Vagina (tissue), 2 donors: Measurements from ENCODE around the gene CASZ1.

Experiments used
- POLR2A ChIP-seq, 2 donors: fragments of 450-650 bp; IDR thresholded peaks; one replicate each; pipeline ENCODE4 v1.6.1; 2017; ENCODE audit warnings: antibody characterized with exemption in 2 of 2, mild to moderate bottlenecking in 2 of 2, moderate library complexity in 2 of 2
- POLR2AphosphoS5 ChIP-seq, 2 donors: sonication (generic); formaldehyde crosslinking; IDR thresholded peaks; one replicate each; pipeline ENCODE4 v1.9.0; 2017; ENCODE audit warnings: antibody characterized with exemption in 2 of 2, mild to moderate bottlenecking in 2 of 2, low read depth in 1 of 2; ENCODE audit not compliant: insufficient read depth in 1 of 2
- TF ChIP-seq, protein P1 (sequence below), 3 experiments: fragments of 450-650 bp in 2 of 3; fragments of 200-600 bp in 1 of 3; sonication (generic) in 1 of 3; IDR thresholded peaks; one replicate each; pipeline ENCODE4 v1.5.1; 2017 to 2019; ENCODE audit warnings: antibody characterized with exemption in 3 of 3, mild to moderate bottlenecking in 2 of 3, moderate library complexity in 2 of 3

DNA sequence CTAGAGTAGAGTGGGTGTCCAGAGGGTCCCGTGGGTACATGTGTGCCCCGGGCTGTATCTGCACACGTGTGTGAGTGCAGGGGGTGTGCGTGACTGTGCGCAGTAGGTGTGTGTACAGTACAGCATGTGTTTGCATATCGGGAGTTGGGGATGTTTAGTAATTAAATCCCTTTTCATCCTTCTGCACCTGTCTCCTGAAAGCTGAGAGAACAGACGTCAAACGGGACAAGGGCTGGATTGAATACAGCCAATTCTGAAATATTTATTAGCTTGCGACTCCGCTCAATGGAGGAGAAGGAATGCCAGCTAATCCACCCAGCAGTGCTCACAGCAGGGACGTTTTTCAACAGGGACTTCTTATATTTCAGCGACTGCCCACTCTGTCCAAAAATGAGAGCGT lies 44.7 kb upstream of the CASZ1 start:
- TF ChIP-seq, protein P1, sequence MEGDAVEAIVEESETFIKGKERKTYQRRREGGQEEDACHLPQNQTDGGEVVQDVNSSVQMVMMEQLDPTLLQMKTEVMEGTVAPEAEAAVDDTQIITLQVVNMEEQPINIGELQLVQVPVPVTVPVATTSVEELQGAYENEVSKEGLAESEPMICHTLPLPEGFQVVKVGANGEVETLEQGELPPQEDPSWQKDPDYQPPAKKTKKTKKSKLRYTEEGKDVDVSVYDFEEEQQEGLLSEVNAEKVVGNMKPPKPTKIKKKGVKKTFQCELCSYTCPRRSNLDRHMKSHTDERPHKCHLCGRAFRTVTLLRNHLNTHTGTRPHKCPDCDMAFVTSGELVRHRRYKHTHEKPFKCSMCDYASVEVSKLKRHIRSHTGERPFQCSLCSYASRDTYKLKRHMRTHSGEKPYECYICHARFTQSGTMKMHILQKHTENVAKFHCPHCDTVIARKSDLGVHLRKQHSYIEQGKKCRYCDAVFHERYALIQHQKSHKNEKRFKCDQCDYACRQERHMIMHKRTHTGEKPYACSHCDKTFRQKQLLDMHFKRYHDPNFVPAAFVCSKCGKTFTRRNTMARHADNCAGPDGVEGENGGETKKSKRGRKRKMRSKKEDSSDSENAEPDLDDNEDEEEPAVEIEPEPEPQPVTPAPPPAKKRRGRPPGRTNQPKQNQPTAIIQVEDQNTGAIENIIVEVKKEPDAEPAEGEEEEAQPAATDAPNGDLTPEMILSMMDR (IDR thresholded peaks at IDR 0.05), result no peak
- TF ChIP-seq POLR2AphosphoS5 (IDR thresholded peaks at IDR 0.05; ENCODE audit: insufficient read depth in 1 of 2, low read depth in 1 of 2) (no peak), POLR2A (IDR thresholded peaks at IDR 0.05) (no peak)
